Measurements from ENCODE around the gene FSIP2.

The FSIP2 gene, protein sequence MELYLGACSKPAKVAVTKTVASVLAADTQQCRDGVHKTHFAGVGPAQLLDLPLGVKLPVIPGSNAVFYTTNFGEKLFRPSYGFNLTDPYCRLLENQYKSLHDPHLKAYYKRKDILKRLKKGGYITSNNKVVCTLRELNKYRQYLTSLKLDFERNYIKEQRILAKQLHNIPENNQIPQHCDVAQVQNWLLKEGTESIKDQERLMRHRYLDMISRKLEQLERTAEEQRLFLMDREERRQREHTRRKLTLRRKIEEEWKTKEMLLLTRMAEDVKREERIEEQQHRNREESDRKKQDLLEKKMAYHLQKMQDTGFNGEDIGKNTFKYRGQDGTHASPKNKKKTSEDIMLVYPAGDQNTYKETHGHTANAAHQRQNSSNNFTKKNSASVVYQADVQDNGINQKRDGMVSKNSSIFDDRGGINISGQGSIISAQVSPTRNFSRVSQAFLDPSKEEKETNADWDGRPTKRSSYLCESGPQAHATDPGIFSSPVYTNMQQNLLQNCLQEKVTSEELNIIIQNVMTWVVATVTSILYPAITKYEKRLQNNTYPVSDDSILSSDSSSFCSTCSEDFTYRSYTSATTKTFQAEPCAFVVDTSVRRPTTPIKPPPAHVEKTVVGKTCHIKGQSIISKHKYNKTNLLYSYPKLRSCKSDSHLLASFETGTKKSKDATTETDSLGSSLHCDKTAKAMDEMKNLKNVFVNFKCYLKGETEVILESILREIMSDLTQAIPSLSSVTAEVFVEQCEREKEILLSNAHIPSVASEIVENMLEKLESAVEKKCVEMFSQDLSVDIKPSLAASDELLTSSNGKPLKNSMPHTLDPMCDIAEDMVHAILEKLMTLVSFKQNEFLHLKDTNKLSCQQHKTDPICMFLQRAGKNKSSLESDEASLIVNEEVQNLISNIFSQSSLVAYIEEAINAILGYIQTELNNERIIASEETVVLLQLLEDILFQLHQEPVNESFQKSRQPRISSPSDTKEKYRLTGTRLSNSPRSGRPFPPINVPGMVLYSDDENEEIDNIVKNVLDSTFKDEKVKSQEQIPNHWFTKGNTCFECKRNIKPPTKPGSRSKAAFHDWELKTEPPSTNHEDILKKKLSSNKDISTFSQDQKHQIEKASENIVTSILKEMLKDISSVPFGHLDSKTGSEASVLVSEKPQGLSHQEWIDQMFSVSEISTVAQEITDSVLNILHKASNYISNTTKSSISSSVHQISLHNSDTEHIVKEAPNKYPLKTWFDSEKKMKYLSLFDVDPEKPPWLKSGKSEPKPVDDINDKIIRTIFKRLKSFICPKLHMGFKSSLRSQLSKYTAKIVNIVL (N-terminal part only)

GRCh38 chr2:185738679-185739472 lies at the start of gene FSIP2:
FSIP2 (plus strand) TSS chr2:185738804; CDS start chr2:185738895, 91 bp downstream.
- DNase-seq (ENCODE audit: low read depth): no peak

DNA sequence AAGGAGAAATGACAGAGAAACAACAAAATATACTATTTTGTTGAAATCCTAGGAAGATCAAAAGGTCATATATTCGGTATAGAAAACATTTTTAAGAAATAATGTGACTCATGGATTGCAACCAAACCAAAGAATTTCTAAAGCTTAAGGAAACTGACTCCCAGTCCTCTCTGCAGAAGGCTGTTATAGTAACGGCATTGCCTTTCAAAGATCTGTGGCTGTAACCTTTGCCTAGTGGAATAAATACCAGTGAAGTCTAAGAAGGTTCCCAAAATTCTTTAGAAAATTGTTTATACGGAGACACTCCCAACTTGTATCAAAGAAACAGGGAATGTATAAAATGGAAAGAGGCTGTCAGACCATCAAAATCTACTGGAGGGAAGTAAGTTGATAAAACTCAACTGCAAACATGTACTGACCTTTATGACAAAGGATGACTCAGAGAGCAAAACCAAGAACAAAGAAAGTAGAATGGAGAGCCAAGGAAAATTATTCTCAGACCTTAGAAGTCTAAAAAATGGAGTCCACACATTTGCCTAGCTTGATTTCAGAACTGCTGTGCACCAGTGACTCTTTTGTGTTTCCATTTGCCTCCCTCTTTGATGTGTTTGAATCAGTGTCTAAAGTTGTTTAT lies 48.6 kb upstream of the FSIP2 start:
- DNase-seq (ENCODE audit: low read depth): no peak

- DNase-seq (ENCODE audit: low read depth): no peak
These were observed 42.8 kb upstream of the FSIP2 start for GRCh38 chr2:185695711-185696235.

DNA sequence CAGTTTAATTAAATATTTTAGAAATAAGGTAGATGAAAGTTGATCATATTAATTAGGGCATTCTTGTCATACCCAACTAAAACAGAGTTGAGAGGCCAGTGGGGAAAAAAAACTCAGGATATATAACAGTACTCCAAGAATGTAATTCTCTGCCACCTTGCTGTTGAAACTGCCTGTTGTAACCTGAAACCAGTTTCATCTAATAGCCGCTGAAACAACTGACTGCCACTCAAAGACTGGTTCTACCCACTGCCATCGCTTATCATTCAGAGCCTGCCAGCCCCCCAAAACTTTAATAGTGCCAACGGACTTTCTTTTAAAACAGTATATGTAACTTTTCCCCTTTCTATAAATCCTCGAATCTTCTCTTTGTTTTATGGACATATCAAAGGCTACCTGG lies 37.7 kb upstream of the FSIP2 start:
- DNase-seq (ENCODE audit: low read depth): no peak

GRCh38 chr2:185734658-185735057 lies 3.9 kb upstream of the FSIP2 start:
- DNase-seq (ENCODE audit: low read depth): no peak

GRCh38 chr2:185736210-185736609 lies 2.4 kb upstream of the FSIP2 start:
- no peak for DNase-seq (ENCODE audit: low read depth)

DNA sequence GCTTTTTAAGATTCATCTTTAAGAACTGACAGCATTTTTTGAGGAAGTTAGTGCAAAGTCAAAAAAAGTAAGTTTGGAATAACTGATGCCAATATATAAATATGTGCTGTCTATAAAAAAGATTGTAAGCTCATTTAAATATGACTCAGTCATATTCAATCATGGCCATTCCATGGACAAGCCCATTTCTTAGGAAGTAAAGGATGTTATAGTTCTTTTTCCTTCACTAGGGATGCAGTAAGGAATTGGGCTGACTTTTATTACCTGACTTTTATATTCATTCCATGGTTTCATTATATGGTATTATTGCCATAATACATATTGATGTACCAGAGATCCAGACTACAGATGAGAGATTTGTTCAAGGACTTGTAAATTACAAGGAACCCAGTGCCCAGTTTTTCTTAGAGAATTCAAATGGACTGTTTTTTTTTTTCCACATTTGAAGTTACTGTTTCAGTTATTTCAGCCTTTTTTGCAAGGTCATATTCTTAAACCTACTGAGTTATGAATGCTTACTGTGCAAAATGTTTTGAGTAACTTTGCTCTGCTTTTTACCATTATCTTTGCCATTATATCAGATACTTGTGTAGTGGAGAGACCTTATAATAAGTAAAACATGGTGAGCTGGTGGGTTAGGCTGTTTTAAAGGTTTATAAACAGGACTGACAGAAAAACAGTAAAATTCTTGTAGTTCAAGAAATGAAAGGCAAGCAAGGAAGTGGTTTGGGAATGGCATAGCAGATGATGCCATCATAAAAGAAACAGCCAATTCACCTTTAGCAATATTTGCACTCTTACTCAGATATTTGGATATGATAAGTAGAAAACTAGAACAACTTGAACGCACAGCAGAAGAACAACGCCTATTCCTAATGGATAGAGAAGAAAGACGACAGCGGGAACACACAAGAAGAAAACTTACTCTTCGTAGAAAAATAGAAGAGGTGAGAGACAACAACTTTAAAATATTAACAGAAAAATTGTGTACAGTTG lies 7.6 kb downstream of the FSIP2 start:
- no peak for DNase-seq (ENCODE audit: low read depth)

DNA sequence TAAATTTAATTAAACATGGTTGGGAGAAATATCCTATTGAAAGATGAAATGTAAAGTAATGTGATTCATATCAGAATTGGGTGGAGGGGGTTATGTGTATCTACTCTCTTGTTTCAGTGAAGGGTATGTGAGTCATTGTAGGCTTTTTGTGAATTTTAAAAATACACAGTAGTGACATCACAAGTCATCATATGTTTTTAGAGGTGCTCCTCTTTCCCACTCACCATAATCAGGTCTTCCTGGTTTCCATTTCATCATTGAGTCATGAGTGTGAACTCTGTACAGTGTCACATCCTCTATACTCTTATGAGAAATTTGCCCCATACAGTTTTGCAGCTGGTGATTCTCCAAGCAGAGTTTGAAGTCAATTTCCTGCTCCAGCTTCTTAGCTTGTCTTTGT lies 18.8 kb downstream of the FSIP2 start:
- DNase-seq (ENCODE audit: low read depth): no peak

GRCh38 chr2:185771396-185771795 lies 32.8 kb downstream of the FSIP2 start:
- DNase-seq (ENCODE audit: low read depth): no peak

- DNase-seq (ENCODE audit: low read depth): no peak
These were observed 42.3 kb downstream of the FSIP2 start for GRCh38 chr2:185780890-185781289.

GRCh38 chr2:185782223-185782769 lies 43.7 kb downstream of the FSIP2 start:
- DNase-seq (ENCODE audit: low read depth): no peak

GRCh38 chr2:185785156-185785555 lies 46.6 kb downstream of the FSIP2 start:
- DNase-seq (ENCODE audit: low read depth): no peak

DNA sequence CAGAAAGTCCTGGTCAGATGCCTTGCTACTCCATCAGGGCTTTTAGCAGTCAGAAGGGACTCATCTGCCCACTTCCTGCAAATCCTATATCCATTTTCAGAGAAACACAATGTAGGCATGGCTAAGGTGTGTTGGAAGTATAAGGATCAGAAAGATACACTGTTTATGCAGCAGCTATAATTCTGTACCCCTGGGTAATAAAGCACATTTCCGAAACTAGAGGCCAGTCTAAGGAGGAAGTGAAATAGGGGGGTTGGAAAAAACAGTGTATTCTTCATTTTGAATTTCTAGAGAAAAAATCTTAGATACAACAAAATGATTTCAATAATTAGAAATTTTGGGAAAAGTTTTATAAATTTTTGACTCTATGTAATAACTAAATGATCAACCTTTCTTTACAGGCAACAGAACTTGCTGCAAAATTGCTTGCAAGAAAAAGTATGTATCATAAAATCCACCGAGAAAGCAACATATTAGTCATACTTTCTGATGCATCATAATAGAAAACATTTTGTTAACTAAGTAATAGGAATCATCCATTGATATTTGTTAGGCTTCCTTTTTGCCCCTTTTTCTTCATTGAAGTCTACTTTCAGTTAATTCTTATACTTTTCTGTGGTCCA lies 47.4 kb downstream of the FSIP2 start:
- DNase-seq (ENCODE audit: low read depth): no peak

DNA sequence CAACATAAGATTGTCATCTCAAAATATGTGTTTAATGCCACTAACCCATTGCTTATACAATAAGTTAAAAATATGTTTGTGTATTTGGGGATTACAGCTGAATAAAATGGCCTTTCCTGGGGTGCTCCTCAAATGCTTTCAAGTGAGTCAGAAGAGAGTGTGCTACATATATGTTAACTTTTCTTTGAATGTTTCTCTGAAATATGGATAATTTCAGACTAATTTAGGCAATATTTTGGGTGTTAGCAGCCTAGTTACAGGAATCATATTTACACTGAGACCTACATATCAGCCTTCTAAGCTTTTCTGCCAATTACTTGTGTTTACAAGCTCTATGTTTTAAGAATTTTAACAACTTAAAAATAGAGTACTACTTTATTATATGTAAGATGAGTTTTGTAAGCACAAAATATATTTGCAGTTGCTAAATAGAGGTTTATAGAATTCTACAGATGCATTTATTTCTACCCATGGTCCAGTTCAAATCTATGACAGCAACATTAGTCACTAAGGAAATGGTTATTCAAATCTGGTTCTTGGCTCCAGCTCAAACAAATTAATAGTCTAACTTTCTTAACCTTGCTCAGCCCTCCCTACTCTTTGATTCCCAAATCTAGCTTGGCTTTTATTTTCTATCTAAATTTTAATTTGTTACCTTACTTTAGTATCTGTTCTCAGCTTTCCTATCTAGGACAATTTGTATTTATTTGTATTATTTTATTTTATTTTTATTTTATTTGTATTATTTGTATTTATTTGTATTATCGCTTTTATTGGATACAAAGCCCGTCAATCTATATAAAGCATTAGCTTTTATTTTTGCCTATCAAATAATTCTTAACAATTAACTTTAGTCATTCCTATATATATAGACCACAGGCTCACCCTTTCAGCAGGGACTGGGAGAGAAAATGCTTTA lies 48.9 kb downstream of the FSIP2 start:
- DNase-seq (ENCODE audit: low read depth): no peak

GRCh38 chr2:185790361-185790760 lies 51.8 kb downstream of the FSIP2 start:
- no peak for DNase-seq (ENCODE audit: low read depth)

DNA sequence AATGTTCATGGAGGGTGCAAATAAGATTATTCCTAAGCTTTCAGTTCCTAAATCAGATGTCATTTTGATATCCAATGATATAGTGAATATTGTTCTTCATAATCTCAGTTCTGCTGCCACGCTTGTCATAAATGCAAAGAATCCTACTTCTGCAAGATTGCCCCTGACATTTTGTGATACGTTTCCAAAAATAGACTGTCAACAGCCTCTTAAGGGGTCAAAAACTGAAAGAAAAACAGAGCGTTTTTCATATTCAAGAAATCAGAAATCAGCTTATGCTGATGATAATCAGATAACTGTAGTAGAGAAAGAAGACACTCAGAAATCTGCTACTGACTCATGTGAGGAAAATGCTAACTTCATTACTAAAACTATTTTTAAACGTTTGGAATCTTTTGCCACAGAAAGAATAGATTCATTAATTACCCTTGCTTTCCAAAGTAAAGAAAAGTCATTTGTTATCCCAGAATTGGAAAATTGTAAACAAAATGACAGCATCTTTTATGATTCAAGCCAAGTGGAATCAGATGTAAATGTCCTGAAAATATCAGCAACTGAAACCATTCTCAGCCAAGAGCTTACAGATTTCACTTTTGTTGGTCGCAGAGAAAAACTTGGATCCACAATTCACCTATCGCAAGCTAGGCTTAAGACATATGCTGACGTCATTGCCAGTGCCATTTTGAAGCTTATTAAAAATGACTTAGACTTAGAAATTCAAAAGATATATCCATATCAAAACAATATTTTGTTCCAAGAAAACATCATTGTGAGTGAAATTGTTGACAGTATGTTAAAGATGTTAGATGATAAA lies 55.1 kb downstream of the FSIP2 start:
- no peak for DNase-seq (ENCODE audit: low read depth)

GRCh38 chr2:185796758-185797157 lies 58.2 kb downstream of the FSIP2 start:
- no peak for DNase-seq (ENCODE audit: low read depth)

All from stimulated activated CD4-positive, alpha-beta T cell treated with anti-CD3 and anti-CD28 coated beads, Interleukin-2, amount 100 ng/mL, for 4 hours (primary cell).